BE2C (cell line): ENCODE measurements around the gene RAB3B.

Experiments
- DNase-seq: peaks from one replicate; pipeline ENCODE4 v3.0.0-alpha.2; 2020
- H3K27me3 ChIP-seq: fragments of 250-450 bp; sonication (Bioruptor Pico); 2 replicates; pipeline ENCODE4 v1.5.1; 2020; ENCODE audit warnings: mild to moderate bottlenecking
- H3K36me3 ChIP-seq: fragments of 250-450 bp; sonication (Bioruptor Pico); 2 replicates; pipeline ENCODE4 v1.5.1; 2020; ENCODE audit warnings: mild to moderate bottlenecking
- H3K4me1 ChIP-seq: fragments of 250-450 bp; sonication (Bioruptor Pico); 2 replicates; pipeline ENCODE4 v1.5.1; 2020
- H3K4me3 ChIP-seq: 2 replicates; pipeline ENCODE4 v1.5.1; 2011; ENCODE audit warnings: low read depth, low read length
- H3K9me3 ChIP-seq: fragments of 250-450 bp; sonication (Bioruptor Pico); 2 replicates; pipeline ENCODE4 v1.5.1; 2020
- CTCF ChIP-seq: IDR thresholded peaks from 2 replicates; pipeline ENCODE4 v1.5.1; 2012; ENCODE audit warnings: mild to moderate bottlenecking, low read depth, low read length

The RAB3B gene

GRCh38 chr1:51912881-51913280 is 77.6 kb downstream of the RAB3B start:
- TF ChIP-seq CTCF, result no peak

GRCh38 chr1:51910221-51911000 is 80.1 kb downstream of the RAB3B start:
- H3K27me3 ChIP-seq, result no peaks in the 10 kb centered on the region
- no peak overlapping the region for H3K4me3 ChIP-seq
- no peaks in the 10 kb centered on the region for H3K9me3 ChIP-seq
- no peaks in the 10 kb centered on the region for H3K4me1 ChIP-seq
- no peak for DNase-seq
- no peak for TF ChIP-seq CTCF
- no peaks in the 10 kb centered on the region for H3K36me3 ChIP-seq

More at GRCh38 chr1:51912881-51913280, 77.6 kb downstream of the RAB3B start:
- no peak for DNase-seq
- Histone ChIP-seq H3K36me3 (no peaks in the 10 kb centered on the region), H3K27me3 (no peaks in the 10 kb centered on the region), H3K4me3 (no peak overlapping the region), H3K4me1 (no peaks in the 10 kb centered on the region), H3K9me3 (no peaks in the 10 kb centered on the region)

- Histone ChIP-seq H3K4me1 (no peaks in the 10 kb centered on the region), H3K36me3 (no peaks in the 10 kb centered on the region), H3K27me3 (no peaks in the 10 kb centered on the region), H3K9me3 (no peaks in the 10 kb centered on the region), H3K4me3 (no peak overlapping the region)
- TF ChIP-seq CTCF, result no peak
- no peak for DNase-seq
Measured at GRCh38 chr1:51908499-51908898, 82.0 kb downstream of the RAB3B start.

- no peak for DNase-seq
- no peak for TF ChIP-seq CTCF
- Histone ChIP-seq H3K4me3 (no peak overlapping the region), H3K4me1 (no peaks in the 10 kb centered on the region), H3K27me3 (no peaks in the 10 kb centered on the region), H3K36me3 (no peaks in the 10 kb centered on the region), H3K9me3 (no peaks in the 10 kb centered on the region)
Measured at GRCh38 chr1:51907079-51907702, 83.3 kb downstream of the RAB3B start.

GRCh38 chr1:51906306-51907078 is 84.0 kb downstream of the RAB3B start:
- Histone ChIP-seq H3K27me3 (no peaks in the 10 kb centered on the region), H3K4me1 (no peaks in the 10 kb centered on the region), H3K4me3 (no peak overlapping the region), H3K9me3 (no peaks in the 10 kb centered on the region), H3K36me3 (no peaks in the 10 kb centered on the region)
- DNase-seq, result peak; percentile 6
- TF ChIP-seq CTCF, result no peak

- Histone ChIP-seq H3K27me3 (no peaks in the 10 kb centered on the region), H3K4me1 (no peaks in the 10 kb centered on the region), H3K4me3 (no peak overlapping the region), H3K9me3 (no peaks in the 10 kb centered on the region), H3K36me3 (no peaks in the 10 kb centered on the region)
- TF ChIP-seq CTCF, result no peak
- DNase-seq, result no peak
Measured at GRCh38 chr1:51902456-51902855, 88.0 kb downstream of the RAB3B start.
